Suppressor macrophage treated with lipopolysaccharide for 1 hour (primary cell): ENCODE results near the gene IL4.
"Not testable (repeated sequence)": the region's sequence is repeated elsewhere in the genome, so short reads cannot be mapped to it uniquely, and the experiment has no call there.

Source experiments
- DNase-seq, 3 donors: peaks; one replicate each; pipeline ENCODE4 v3.0.0-alpha.2; 2020 to 2022

The IL4 gene

GRCh38 chr5:132673939-132674630 is at the start of gene IL4:
Gene IL4, plus strand, starts transcription at chr5:132673989. Its CDS starts 62 bp downstream, at chr5:132674051.
- DNase-seq = no peak

GRCh38 chr5:132627470-132627869 is 46.3 kb upstream of the IL4 start:
- DNase-seq = no peak

- DNase-seq = no peak
Measured at GRCh38 chr5:132628814-132629213, 45.0 kb upstream of the IL4 start.

GRCh38 chr5:132629230-132629944 is 44.4 kb upstream of the IL4 start:
- DNase-seq = no peak

- not testable (repeated sequence) for DNase-seq
Measured at GRCh38 chr5:132633587-132633986, 40.2 kb upstream of the IL4 start.

- no peak for DNase-seq
Measured at GRCh38 chr5:132635873-132636272, 37.9 kb upstream of the IL4 start.

- DNase-seq = no peak
Measured at GRCh38 chr5:132637241-132637640, 36.5 kb upstream of the IL4 start.

GRCh38 chr5:132639706-132640130 is 34.1 kb upstream of the IL4 start:
- no peak for DNase-seq

GRCh38 chr5:132640613-132641012 is 33.2 kb upstream of the IL4 start:
- no peak for DNase-seq

- DNase-seq = peak; percentile 20 to 43 (median 35)
Measured at GRCh38 chr5:132641241-132641723, 32.5 kb upstream of the IL4 start.

- DNase-seq = no peak
Measured at GRCh38 chr5:132641841-132642240, 31.9 kb upstream of the IL4 start.

- DNase-seq = no peak
Measured at GRCh38 chr5:132644177-132644576, 29.6 kb upstream of the IL4 start.

GRCh38 chr5:132646583-132647266 is 27.1 kb upstream of the IL4 start:
- no peak for DNase-seq

GRCh38 chr5:132647473-132647872 is 26.3 kb upstream of the IL4 start:
- DNase-seq = no peak

GRCh38 chr5:132648355-132648754 is 25.4 kb upstream of the IL4 start:
- no peak for DNase-seq

GRCh38 chr5:132651838-132652469 is 21.8 kb upstream of the IL4 start:
- no peak for DNase-seq

GRCh38 chr5:132653716-132654115 is 20.1 kb upstream of the IL4 start:
- no peak for DNase-seq

GRCh38 chr5:132655821-132656773 is 17.7 kb upstream of the IL4 start:
- peak; percentile 56 to 79 (median 70) for DNase-seq

GRCh38 chr5:132656774-132657355 is 16.9 kb upstream of the IL4 start:
- DNase-seq = peak in 1 of 3 donors; percentile 21

GRCh38 chr5:132657676-132658380 is 16.0 kb upstream of the IL4 start, which contains the start of gene IL13:
Gene IL13, plus strand, starts transcription at chr5:132658173. Its CDS starts 14 bp downstream, at chr5:132658187.
- no peak for DNase-seq
